Hepatocyte (in vitro differentiated cells): ENCODE data around the gene CCDC148. TPM values are rescaled to one million over a fixed set of nuclear protein-coding genes. Genes with fewer than 3 reads are reported as not detected.

ENCODE experiments used
- DNase-seq: peaks from one replicate; pipeline ENCODE4 v3.0.0-alpha.2; 2016; ENCODE audit warnings: low spot score
- H2AFZ ChIP-seq: fragments of 200-600 bp; sonication (generic); 2 replicates; pipeline ENCODE4 v1.6.0; 2016; ENCODE audit warnings: antibody characterized with exemption, mild to moderate bottlenecking
- H3K27ac ChIP-seq: fragments of 200-600 bp; sonication (generic); 2 replicates; pipeline ENCODE4 v1.5.1; 2016; ENCODE audit warnings: mild to moderate bottlenecking
- H3K27me3 ChIP-seq: fragments of 200-600 bp; sonication (generic); 2 replicates; pipeline ENCODE4 v1.6.1; 2016
- H3K36me3 ChIP-seq: fragments of 200-600 bp; sonication (generic); replicated peaks from 2 replicates; pipeline ENCODE4 v1.5.1; 2016; ENCODE audit warnings: low read depth; ENCODE audit not compliant: insufficient read depth
- H3K4me1 ChIP-seq: fragments of 200-600 bp; sonication (generic); 2 replicates; pipeline ENCODE4 v1.5.1; 2016; ENCODE audit warnings: mild to moderate bottlenecking, moderate library complexity; ENCODE audit not compliant: insufficient read depth
- H3K4me2 ChIP-seq: fragments of 200-600 bp; sonication (generic); 2 replicates; pipeline ENCODE4 v1.6.0; 2016
- H3K4me3 ChIP-seq: fragments of 200-600 bp; sonication (generic); 2 replicates; pipeline ENCODE4 v1.5.1; 2016; ENCODE audit warnings: mild to moderate bottlenecking
- H3K79me2 ChIP-seq: fragments of 200-600 bp; sonication (generic); 2 replicates; pipeline ENCODE4 v1.6.0; 2017; ENCODE audit warnings: mild to moderate bottlenecking
- H3K9me2 ChIP-seq: fragments of 200-600 bp; sonication (generic); replicated peaks from 2 replicates; pipeline ENCODE4 v1.6.0; 2017; ENCODE audit warnings: mild to moderate bottlenecking; ENCODE audit not compliant: insufficient read depth
- H3K9me3 ChIP-seq: fragments of 200-600 bp; sonication (generic); 2 replicates; pipeline ENCODE4 v1.5.1; 2016; ENCODE audit warnings: low read depth, mild to moderate bottlenecking
- H4K20me1 ChIP-seq: fragments of 200-600 bp; sonication (generic); 2 replicates; pipeline ENCODE4 v1.6.0; 2016; ENCODE audit warnings: mild to moderate bottlenecking; ENCODE audit not compliant: insufficient read depth, poor library complexity, severe bottlenecking
- CTCF ChIP-seq: fragments of 200-600 bp; sonication (generic); IDR thresholded peaks from 2 replicates; pipeline ENCODE4 v1.5.1; 2016; ENCODE audit warnings: antibody characterized with exemption, mild to moderate bottlenecking; ENCODE audit not compliant: poor library complexity
- EZH2 ChIP-seq: fragments of 200-600 bp; sonication (generic); IDR thresholded peaks from 2 replicates; pipeline ENCODE4 v1.6.1; 2016; ENCODE audit warnings: antibody characterized with exemption, mild to moderate bottlenecking, borderline replicate concordance
- EZH2phosphoT487 ChIP-seq: fragments of 200-600 bp; sonication (generic); IDR thresholded peaks from one replicate; pipeline ENCODE4 v1.6.1; 2018; ENCODE audit warnings: antibody characterized with exemption, mild to moderate bottlenecking, low read depth, moderate library complexity; ENCODE audit not compliant: unreplicated experiment, severe bottlenecking
- WGBS: methylation state at CpG from one replicate; pipeline ENCODE4 v1.1.6; 2016; ENCODE audit warnings: low lambda C conversion rate; ENCODE audit errors: missing lambda C conversion rate; 5-methylcytosine and 5-hydroxymethylcytosine counted together
- polyA plus RNA-seq: library from polyadenylated mRNA; unstranded; fragments of >200 nt; fragmentation: Nextera tagmentation; extraction: Ambion mirVana; gene quantifications from 2 replicates; pipeline ENCODE4 v1.2.1, GENCODE V29; 2016
- total RNA-seq: library from RNA; depleted of rRNA; stranded (reverse); fragments of >200 nt; gene quantifications from 2 replicates; pipeline ENCODE4 v1.2.3, GENCODE V29; 2014

CCDC148 gene
- total and polyA plus RNA-seq, 2 experiments from 2014 or later: 0.62 to 2.2 TPM

GRCh38 chr2:158493458-158493857, 36.9 kb upstream of the CCDC148 start:
- Histone ChIP-seq H3K4me1 (no peaks in the 10 kb centered on the region), H3K27me3 (no peaks in the 10 kb centered on the region), H3K4me3 (no peak overlapping the region), H2AFZ (no peak overlapping the region), H4K20me1 (peaks cover 13% of the 10 kb centered on the region), H3K27ac (no peak overlapping the region), H3K9me2 (no peaks in the 10 kb centered on the region), H3K4me2 (no peak overlapping the region), H3K79me2 (peaks cover 72% of the 10 kb centered on the region), H3K9me3 (no peaks in the 10 kb centered on the region), H3K36me3 (no peaks in the 10 kb centered on the region)
- no peak for DNase-seq
- TF ChIP-seq EZH2phosphoT487 (no peak), CTCF (no peak), EZH2 (no peak)
- 68% methylated on average over 2 of the region's 2 CpGs for WGBS

DNA sequence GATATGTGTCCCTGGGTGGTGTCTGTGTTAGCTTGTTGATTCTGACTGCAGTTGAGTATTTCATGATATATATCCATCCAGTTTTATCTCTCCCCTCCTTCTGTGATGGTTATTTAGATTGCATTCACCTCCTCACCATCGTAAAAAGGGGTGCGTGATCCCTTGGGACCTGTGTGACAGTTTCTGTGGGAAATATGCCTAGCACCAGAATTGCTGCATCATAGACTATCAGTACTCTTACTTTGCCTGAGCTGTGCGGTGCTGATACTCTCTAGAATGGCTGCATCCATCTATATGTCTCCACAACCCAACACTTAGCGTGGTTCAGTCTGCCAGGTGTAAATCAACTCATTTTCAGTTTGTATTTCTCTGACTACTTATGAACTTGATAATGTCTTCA, 34.5 kb upstream of the CCDC148 start:
- H3K27me3 ChIP-seq: no peaks in the 10 kb centered on the region
- DNase-seq: no peak
- H3K9me3 ChIP-seq: no peaks in the 10 kb centered on the region
- H3K36me3 ChIP-seq: no peaks in the 10 kb centered on the region
- no peaks in the 10 kb centered on the region for H3K9me2 ChIP-seq
- no peak for TF ChIP-seq EZH2
- TF ChIP-seq CTCF: no peak
- no peak overlapping the region for H3K4me3 ChIP-seq
- H2AFZ ChIP-seq: no peak overlapping the region
- 91% methylated on average over 4 of the region's 4 CpGs for WGBS
- no peak overlapping the region for H3K27ac ChIP-seq
- H4K20me1 ChIP-seq: peaks cover 18% of the 10 kb centered on the region
- no peak overlapping the region for H3K4me2 ChIP-seq
- peaks cover 83% of the 10 kb centered on the region for H3K79me2 ChIP-seq
- no peaks in the 10 kb centered on the region for H3K4me1 ChIP-seq

- no peak overlapping the region for H3K4me2 ChIP-seq
- H3K4me3 ChIP-seq: no peak overlapping the region
- H3K36me3 ChIP-seq: no peaks in the 10 kb centered on the region
- WGBS: 61% methylated on average over 6 of the region's 6 CpGs
- no peak for TF ChIP-seq EZH2
- no peak for TF ChIP-seq CTCF
- no peak for TF ChIP-seq EZH2phosphoT487
- peaks cover 84% of the 10 kb centered on the region for H3K79me2 ChIP-seq
- no peaks in the 10 kb centered on the region for H3K9me2 ChIP-seq
- H4K20me1 ChIP-seq: peaks cover 18% of the 10 kb centered on the region
- H3K9me3 ChIP-seq: no peaks in the 10 kb centered on the region
- DNase-seq: no peak
- H3K27me3 ChIP-seq: no peaks in the 10 kb centered on the region
- no peak overlapping the region for H2AFZ ChIP-seq
- H3K4me1 ChIP-seq: no peaks in the 10 kb centered on the region
- no peak overlapping the region for H3K27ac ChIP-seq
These were observed 33.0 kb upstream of the CCDC148 start for GRCh38 chr2:158489366-158490112.
